HS-5 (cell line): Measurements from ENCODE around the gene PRSS21.

Source experiments
- DNase-seq: peaks from one replicate; pipeline ENCODE4 v3.0.0-alpha.2; 2012; ENCODE audit warnings: low read depth

PRSS21 gene

DNA sequence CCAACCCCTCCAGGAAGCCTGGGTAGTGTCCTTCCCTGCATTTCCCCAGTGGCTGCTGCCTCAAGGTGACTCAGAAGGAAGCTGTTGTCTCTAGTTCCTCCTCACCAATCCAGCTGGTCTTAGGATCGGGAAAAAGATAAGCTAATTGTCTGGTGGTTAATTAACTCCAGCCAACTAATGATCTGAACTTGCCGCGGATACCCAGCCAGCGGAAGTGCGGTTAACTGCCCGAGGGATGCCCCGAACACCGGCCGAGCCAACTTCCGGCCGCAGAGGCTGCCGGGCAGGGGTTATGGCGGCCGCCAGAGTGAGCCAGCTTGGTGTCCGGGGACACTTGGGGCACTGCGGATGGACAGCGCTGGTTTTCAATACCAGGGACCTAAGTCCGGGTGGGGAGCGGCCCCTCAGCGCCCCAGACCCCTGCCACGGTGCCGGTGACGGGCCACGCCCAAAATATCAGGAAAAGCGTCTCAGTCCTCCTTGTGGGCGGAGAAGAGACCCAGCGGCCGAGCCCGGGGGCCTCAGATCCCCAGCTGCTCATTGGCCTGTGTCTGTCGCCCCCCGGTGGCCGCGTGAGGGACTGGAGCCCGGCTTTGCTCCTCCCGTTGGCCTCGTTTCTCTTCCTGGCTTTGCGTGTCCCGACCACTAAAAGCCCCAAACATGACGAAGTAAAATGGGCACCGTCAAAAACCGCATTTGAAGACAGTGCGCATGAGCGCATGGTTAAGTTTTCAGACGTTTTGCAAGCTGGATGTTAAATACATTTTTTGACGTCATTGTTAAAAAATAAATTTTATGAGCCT lies 51.2 kb downstream of the PRSS21 start:
- DNase-seq = peak; percentile 80
